D721Med (cell line): ENCODE measurements around the gene GLI2.

Source experiments
- DNase-seq: peaks from one replicate; pipeline ENCODE4 v3.0.0; 2011; ENCODE audit warnings: low spot score; ENCODE audit not compliant: insufficient read length
- FAIRE-seq: peaks from 2 replicates; lab custom pipeline; 2011; peaks lifted over from hg19 to GRCh38; lab: Jason Lieb, UNC
- CTCF ChIP-seq: IDR thresholded peaks from 2 replicates; pipeline ENCODE4 v1.5.1; 2012; ENCODE audit warnings: mild to moderate bottlenecking, control low read depth; ENCODE audit not compliant: insufficient read depth; ENCODE audit errors: missing control alignments

GLI2 gene

GRCh38 chr2:120747706-120748105 lies 12.0 kb downstream of the GLI2 start:
- no peak for TF ChIP-seq CTCF
- FAIRE-seq: no peak

GRCh38 chr2:120748310-120748709 lies 12.6 kb downstream of the GLI2 start:
- DNase-seq: no peak
- FAIRE-seq: no peak
- TF ChIP-seq CTCF: no peak

More at GRCh38 chr2:120747706-120748105, 12.0 kb downstream of the GLI2 start:
- DNase-seq: no peak

- FAIRE-seq (no peak), DNase-seq (no peak)
- no peak for TF ChIP-seq CTCF
Observed at GRCh38 chr2:120748741-120749140, 13.1 kb downstream of the GLI2 start.

DNA sequence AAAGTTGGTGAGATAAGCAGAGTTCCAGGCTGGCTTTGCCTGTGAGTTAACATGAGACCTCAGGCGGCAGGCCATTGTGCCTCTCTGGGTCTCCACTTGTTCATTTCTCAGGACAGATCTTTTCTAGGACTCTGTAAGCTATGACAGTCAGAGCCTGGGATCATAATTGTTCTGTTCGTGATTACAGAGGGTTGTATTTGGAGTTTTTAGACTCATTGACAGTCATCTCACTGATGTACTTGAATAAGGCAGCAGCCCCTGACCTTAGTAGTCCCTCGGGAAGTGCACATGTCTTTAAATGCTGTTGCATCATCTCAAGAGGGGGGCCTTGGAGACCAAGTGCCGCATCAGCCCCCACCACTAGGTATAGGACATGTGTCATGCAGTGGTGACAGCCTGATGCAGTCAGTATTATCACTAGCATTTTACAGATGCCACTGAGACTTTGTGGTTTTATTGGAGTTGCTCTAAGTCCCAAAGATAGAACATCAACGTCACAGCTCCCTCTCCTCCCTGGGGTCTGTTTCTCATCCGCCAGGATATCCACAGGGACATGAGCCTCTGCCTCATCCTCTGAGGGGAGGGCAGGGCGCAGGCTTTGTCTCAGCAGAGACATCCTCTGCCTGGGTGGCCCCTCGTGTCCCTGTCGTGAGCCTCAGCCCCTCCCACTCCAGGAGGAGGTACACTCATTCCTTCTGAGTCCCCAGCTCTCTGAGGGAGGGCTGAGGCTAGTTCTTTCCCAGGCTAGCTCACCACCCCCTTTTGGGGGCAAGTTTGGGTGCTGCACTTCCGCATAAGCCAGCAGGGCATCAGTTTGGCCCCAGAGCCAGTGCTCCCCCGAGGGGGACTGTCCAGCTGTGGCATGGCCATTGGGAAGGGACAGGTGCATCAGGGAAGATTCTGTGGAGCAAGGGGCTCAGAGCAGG lies 14.1 kb downstream of the GLI2 start:
- DNase-seq (no peak), FAIRE-seq (no peak)
- TF ChIP-seq CTCF: no peak

DNA sequence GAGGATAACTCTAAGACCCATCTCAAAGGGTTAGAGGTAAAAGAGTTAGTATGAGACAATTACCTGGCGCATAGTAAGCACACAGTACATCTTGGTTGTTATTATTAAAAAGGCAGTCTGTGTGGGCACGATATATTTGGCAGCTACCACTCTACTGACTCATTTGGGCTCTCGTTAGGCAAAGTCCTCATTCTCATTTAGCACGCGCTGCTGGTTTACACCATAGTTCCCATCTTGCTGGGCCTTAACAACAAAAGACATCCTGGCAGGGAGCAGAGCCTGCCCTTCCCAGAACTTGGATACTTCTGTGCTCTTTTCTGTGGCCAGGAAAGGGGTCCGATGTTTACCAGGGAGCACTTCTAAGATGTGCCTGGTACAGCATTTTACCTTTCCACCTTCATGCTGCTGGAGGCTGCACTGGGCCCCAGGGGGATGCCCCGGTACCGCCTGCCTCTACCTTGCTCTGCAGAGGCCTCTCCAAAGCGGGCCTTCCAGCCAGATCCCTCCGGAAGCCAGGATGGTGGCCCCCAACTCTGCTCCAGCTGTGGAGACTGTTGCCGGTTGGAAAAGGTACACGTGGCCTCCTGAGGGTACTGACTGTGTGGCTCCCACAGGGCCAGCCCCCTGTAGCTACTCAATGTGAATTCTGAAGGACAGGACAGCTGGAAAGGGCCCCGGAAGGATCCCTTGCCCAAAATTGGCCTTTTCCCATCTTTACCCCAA lies 15.0 kb downstream of the GLI2 start:
- TF ChIP-seq CTCF: no peak
- no peak for FAIRE-seq

DNA sequence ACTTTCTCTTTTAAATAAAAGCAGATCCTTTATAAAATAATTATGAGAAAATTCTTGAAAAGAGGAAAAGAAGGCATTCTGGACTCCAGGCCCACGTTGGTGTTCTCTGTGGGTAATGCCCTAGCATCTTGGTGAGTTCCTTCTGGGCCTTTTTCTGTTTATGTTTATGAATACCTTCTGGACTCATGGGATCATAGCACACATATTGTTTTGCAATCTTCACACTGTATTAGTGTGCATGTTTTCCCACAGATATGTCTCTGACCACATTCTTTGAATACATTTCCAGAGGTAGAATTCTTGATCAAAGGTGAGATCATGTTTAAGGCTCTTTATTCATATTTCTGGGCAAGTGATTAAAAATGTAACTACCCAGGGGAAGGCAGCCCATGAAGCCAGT lies 15.9 kb downstream of the GLI2 start:
- no peak for TF ChIP-seq CTCF
- FAIRE-seq (no peak), DNase-seq (no peak)

More for the DNA sequence above, 15.0 kb downstream of the GLI2 start:
- DNase-seq: no peak
